ENCODE results near the gene RBKS. TPM values are rescaled to one million over a fixed set of nuclear protein-coding genes. Genes with fewer than 3 reads are reported as not detected.

RBKS gene
- total RNA-seq, 1 experiment from 2014 or later = 1.7 TPM

DNA sequence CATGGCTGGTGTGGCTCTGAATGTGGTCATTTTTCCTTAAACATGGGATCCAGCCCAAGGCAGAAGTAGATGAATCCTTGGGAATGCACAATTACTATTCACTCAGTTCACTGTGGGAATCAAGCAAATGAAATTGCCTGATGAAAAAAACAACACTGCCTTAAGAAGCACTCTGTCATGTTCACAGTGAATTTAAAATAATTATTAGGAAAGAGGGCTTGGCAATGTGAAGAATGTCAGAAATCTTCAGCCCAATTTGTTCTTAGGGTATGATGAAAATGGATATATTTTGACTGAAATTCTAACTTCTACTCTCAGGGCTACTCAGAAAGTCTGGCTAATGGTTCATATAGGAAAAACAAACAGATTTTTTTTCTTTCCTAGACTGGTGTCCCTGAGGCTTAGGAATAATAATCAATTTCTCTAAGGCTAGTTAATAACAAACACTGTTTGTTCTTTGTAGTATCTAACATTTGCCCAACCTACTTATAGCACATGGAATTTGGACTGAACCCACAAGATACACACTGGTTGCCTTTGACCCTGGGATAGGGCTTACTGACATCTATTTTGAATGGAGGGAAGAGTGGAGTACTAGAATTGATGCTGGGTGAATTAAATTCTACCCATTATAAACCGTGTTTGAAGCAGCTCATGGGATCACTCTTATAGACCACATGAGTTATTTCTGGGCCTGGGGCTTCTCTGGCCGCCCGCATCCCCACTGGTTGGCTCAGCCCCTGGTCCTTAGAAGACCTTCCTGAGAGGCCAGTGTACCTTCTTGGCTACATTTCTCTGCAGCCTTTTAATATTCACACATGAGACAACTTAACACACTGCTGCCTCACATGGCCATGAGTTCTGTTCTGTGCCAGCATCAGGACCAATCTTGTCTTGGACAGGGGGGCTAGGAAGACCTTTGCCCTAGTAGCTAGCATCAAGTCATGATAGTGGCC, 127.0 kb downstream of the RBKS start (continued):
- TF ChIP-seq KAT7 (CRISPR knock-in tag; IDR thresholded peaks at IDR 0.05; ENCODE audit: borderline replicate concordance) (no peak), FOXP1 (CRISPR knock-in tag; IDR thresholded peaks at IDR 0.05; ENCODE audit: borderline replicate concordance) (no peak), TCF7 (CRISPR knock-in tag; IDR thresholded peaks at IDR 0.05; ENCODE audit: low read depth) (no peak)
- TF ChIP-seq, protein P1, sequence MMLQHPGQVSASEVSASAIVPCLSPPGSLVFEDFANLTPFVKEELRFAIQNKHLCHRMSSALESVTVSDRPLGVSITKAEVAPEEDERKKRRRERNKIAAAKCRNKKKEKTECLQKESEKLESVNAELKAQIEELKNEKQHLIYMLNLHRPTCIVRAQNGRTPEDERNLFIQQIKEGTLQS (CRISPR knock-in tag; conservative IDR thresholded peaks at IDR 0.05) = no peak
- TF ChIP-seq, protein P2, sequence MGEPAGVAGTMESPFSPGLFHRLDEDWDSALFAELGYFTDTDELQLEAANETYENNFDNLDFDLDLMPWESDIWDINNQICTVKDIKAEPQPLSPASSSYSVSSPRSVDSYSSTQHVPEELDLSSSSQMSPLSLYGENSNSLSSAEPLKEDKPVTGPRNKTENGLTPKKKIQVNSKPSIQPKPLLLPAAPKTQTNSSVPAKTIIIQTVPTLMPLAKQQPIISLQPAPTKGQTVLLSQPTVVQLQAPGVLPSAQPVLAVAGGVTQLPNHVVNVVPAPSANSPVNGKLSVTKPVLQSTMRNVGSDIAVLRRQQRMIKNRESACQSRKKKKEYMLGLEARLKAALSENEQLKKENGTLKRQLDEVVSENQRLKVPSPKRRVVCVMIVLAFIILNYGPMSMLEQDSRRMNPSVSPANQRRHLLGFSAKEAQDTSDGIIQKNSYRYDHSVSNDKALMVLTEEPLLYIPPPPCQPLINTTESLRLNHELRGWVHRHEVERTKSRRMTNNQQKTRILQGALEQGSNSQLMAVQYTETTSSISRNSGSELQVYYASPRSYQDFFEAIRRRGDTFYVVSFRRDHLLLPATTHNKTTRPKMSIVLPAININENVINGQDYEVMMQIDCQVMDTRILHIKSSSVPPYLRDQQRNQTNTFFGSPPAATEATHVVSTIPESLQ (CRISPR knock-in tag; IDR thresholded peaks at IDR 0.05) = no peak

DNA sequence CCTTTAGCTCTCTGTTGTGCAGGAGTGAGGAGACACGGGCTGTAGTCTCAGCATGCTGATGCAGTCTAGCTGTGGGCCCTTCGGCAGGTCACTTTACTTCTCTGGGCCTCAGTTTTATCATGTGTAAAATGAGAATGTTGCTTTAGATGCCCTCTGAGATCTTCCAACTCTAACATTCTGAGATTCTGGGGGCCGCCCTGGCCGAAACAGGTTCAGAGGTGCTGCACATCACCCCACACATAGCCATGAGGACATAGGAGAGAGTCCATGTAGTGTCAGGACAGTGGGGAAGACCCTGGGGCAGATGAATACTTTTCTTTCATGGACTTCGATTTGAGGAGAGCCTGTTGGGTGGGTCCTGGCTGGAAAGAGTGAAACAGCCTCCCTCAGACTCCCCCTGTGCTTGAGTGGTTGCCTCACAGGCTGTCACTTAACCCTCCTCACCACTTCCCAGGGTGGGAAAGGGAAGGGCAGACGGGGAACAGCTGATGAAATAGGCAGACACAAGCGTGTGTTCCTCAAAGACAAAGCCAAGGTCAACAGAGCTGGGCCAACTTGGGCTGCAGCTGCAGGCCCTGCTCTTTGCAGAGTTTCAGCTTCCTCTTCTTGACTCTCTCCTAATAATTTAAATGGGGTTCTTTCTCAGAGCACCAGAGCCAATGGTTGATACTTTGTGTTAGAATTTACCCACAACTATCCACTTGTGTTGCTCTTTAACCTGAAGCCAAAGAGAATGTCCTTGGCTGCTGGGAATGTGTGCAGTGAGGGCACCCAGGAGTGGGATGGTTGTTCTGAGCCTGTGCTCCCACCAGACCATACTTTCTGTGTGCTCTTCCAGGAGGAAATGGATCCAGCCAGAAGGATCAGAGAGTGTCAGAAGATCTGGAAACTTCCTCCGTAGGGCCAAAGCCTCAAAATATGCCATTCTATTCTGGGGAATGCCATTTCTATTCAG, 133.4 kb downstream of the RBKS start:
- no peak overlapping the region for H3K27ac Mint-ChIP-seq
- H3K36me3 Mint-ChIP-seq = peaks cover 2% of the 10 kb centered on the region; the same call in 1 of the 2 replicates
- no peak for DNase-seq (ENCODE audit: low spot score)
- TF ChIP-seq, protein P3, sequence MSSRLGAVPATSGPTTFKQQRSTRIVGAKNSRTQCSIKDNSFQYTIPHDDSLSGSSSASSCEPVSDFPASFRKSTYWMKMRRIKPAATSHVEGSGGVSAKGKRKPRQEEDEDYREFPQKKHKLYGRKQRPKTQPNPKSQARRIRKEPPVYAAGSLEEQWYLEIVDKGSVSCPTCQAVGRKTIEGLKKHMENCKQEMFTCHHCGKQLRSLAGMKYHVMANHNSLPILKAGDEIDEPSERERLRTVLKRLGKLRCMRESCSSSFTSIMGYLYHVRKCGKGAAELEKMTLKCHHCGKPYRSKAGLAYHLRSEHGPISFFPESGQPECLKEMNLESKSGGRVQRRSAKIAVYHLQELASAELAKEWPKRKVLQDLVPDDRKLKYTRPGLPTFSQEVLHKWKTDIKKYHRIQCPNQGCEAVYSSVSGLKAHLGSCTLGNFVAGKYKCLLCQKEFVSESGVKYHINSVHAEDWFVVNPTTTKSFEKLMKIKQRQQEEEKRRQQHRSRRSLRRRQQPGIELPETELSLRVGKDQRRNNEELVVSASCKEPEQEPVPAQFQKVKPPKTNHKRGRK (CRISPR knock-in tag; IDR thresholded peaks at IDR 0.05; ENCODE audit: borderline replicate concordance) = no peak
- peak; percentile 98 for TF ChIP-seq GABPB1 (CRISPR knock-in tag; IDR thresholded peaks at IDR 0.05)
- H3K27me3 Mint-ChIP-seq (ENCODE audit: low read depth) = no peaks in the 10 kb centered on the region
- H3K9me3 Mint-ChIP-seq = no peaks in the 10 kb centered on the region
- CTCF ChIA-PET = no interaction called here
- no peak for ATAC-seq
- POLR2A ChIA-PET = no interaction called here
- H3K4me1 Mint-ChIP-seq = peaks cover 20% of the 10 kb centered on the region
- H3K4me3 Mint-ChIP-seq = no peak overlapping the region

DNA sequence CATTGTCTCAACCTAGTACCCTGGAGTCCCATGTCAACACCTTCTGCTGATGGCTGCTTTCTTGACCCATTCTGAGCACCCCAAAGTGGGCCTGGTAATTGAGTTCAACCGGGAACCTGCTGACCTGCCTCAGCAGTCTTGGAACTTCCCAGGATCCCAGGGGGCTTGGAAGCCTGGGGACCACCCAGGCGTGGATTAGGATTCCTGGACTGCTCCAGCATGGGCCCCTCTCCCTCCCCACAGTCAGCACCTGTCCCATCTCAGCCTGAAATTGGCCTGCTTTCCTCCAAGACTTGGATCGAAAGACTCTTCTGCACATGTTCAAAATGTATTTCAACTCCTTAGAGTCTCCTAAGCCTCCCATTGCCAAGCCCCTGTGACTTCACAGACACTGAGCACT, 134.1 kb downstream of the RBKS start:
- ATAC-seq (no peak), DNase-seq (ENCODE audit: low spot score) (no peak)
- POLR2A ChIA-PET = no interaction called here
- H3K9me3 Mint-ChIP-seq = no peaks in the 10 kb centered on the region
- peaks cover 25% of the 10 kb centered on the region for H3K4me1 Mint-ChIP-seq
- CTCF ChIA-PET = no interaction called here
- TF ChIP-seq, protein P4, sequence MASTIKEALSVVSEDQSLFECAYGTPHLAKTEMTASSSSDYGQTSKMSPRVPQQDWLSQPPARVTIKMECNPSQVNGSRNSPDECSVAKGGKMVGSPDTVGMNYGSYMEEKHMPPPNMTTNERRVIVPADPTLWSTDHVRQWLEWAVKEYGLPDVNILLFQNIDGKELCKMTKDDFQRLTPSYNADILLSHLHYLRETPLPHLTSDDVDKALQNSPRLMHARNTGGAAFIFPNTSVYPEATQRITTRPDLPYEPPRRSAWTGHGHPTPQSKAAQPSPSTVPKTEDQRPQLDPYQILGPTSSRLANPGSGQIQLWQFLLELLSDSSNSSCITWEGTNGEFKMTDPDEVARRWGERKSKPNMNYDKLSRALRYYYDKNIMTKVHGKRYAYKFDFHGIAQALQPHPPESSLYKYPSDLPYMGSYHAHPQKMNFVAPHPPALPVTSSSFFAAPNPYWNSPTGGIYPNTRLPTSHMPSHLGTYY (CRISPR knock-in tag; IDR thresholded peaks at IDR 0.05) = no peak
- TF ChIP-seq ESRRA (CRISPR knock-in tag; IDR thresholded peaks at IDR 0.05; ENCODE audit: borderline replicate concordance) (no peak), EMX1 (CRISPR knock-in tag; IDR thresholded peaks at IDR 0.05) (no peak), CREM (CRISPR knock-in tag; IDR thresholded peaks at IDR 0.05) (no peak), JUN (CRISPR knock-in tag; IDR thresholded peaks at IDR 0.05) (no peak), ZNF396 (CRISPR knock-in tag; IDR thresholded peaks at IDR 0.05; ENCODE audit: borderline replicate concordance) (no peak)
- TF ChIP-seq, protein P5, sequence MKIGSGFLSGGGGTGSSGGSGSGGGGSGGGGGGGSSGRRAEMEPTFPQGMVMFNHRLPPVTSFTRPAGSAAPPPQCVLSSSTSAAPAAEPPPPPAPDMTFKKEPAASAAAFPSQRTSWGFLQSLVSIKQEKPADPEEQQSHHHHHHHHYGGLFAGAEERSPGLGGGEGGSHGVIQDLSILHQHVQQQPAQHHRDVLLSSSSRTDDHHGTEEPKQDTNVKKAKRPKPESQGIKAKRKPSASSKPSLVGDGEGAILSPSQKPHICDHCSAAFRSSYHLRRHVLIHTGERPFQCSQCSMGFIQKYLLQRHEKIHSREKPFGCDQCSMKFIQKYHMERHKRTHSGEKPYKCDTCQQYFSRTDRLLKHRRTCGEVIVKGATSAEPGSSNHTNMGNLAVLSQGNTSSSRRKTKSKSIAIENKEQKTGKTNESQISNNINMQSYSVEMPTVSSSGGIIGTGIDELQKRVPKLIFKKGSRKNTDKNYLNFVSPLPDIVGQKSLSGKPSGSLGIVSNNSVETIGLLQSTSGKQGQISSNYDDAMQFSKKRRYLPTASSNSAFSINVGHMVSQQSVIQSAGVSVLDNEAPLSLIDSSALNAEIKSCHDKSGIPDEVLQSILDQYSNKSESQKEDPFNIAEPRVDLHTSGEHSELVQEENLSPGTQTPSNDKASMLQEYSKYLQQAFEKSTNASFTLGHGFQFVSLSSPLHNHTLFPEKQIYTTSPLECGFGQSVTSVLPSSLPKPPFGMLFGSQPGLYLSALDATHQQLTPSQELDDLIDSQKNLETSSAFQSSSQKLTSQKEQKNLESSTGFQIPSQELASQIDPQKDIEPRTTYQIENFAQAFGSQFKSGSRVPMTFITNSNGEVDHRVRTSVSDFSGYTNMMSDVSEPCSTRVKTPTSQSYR (CRISPR knock-in tag; IDR thresholded peaks at IDR 0.05) = no peak
- H3K36me3 Mint-ChIP-seq = peaks cover 2% of the 10 kb centered on the region; the same call in 1 of the 2 replicates
- no peak overlapping the region for H3K4me3 Mint-ChIP-seq
- no peaks in the 10 kb centered on the region for H3K27me3 Mint-ChIP-seq (ENCODE audit: low read depth)
- H3K27ac Mint-ChIP-seq = no peak overlapping the region

Data from WTC11 (cell line).